Activated T-helper 1 cell treated with anti-CD3 and anti-CD28 coated beads, Interleukin-12 subunit alpha, Interleukin-12 subunit beta, Interleukin-2, Interleukin-4 antibody, amounts not matched to agents 30 ng/mL and 10 ng/mL and 1 ng/mL, durations not matched to agents 14 hours and 24 hours and 36 hours (primary cell): Measurements from ENCODE around the gene ZNF439. TPM values are rescaled to one million over a fixed set of nuclear protein-coding genes. Genes with fewer than 3 reads are reported as not detected.
"Not testable (repeated sequence)": the region's sequence is repeated elsewhere in the genome, so short reads cannot be mapped to it uniquely, and the experiment has no call there.

Source experiments
- DNase-seq: peaks from one replicate; pipeline ENCODE4 v3.0.0; 2021; ENCODE audit warnings: low spot score
- H3K27ac Mint-ChIP-seq: one replicate; pipeline ENCODE4 v1.8.0; 2021; ENCODE audit warnings: mild to moderate bottlenecking, mixed read lengths
- H3K27me3 Mint-ChIP-seq: one replicate; pipeline ENCODE4 v1.8.0; 2022; ENCODE audit warnings: mild to moderate bottlenecking, moderate library complexity, mixed read lengths; ENCODE audit not compliant: insufficient read depth
- H3K36me3 Mint-ChIP-seq: one replicate; pipeline ENCODE4 v1.8.0; 2021; ENCODE audit warnings: low read depth, mixed read lengths
- H3K4me1 Mint-ChIP-seq: one replicate; pipeline ENCODE4 v1.8.0; 2021; ENCODE audit warnings: low read depth, mixed read lengths
- H3K4me3 Mint-ChIP-seq: one replicate; pipeline ENCODE4 v1.8.0; 2021; ENCODE audit warnings: mild to moderate bottlenecking, moderate library complexity, mixed read lengths
- H3K9me3 Mint-ChIP-seq: one replicate; pipeline ENCODE4 v1.8.0; 2021; ENCODE audit warnings: mixed read lengths
- intact Hi-C: fragments of 100-400 bp; cut with micrococcal nuclease; formaldehyde crosslinking; loops from one replicate; pipeline ENCODE4 v1.15.1; 2024
- total RNA-seq: library from RNA; stranded (reverse); gene quantifications from 2 replicates; pipeline ENCODE4 v1.2.3, GENCODE V29; 2022

ZNF439 gene
- 3.3 and 3.6 TPM in 2 replicates for total RNA-seq

GRCh38 chr19:11848594-11849469 is at the start of gene ZNF439:
TSS of gene ZNF439 (plus strand) at chr19:11848726. CDS start at chr19:11848868, 142 bp downstream.
- Mint-ChIP-seq H3K4me3 (peak within 1 kb of the TSS; percentile 75), H3K4me1 (peaks cover 15% of the 10 kb centered on the region), H3K9me3 (peaks cover 45% of the 10 kb centered on the region), H3K36me3 (peaks cover 18% of the 10 kb centered on the region), H3K27ac (peak within 1 kb of the TSS; percentile 73), H3K27me3 (no peaks in the 10 kb centered on the region)
- intact Hi-C loops, result loop anchor here (1.0 kb wide), 1 partner anchor 35 kb away; the partner anchor contains the start of gene ZNF440
- peak; percentile 76 for DNase-seq

GRCh38 chr19:11806354-11807098 is 42.0 kb upstream of the ZNF439 start:
- peaks cover 1% of the 10 kb centered on the region for H3K27me3 Mint-ChIP-seq
- DNase-seq, result no peak
- peaks cover 61% of the 10 kb centered on the region for H3K9me3 Mint-ChIP-seq
- no peaks in the 10 kb centered on the region for H3K4me1 Mint-ChIP-seq
- H3K4me3 Mint-ChIP-seq, result no peak overlapping the region
- intact Hi-C loops, result no loop called here
- H3K36me3 Mint-ChIP-seq, result peaks cover 2% of the 10 kb centered on the region
- no peak overlapping the region for H3K27ac Mint-ChIP-seq

GRCh38 chr19:11807099-11807380 is 41.5 kb upstream of the ZNF439 start:
- H3K4me1 Mint-ChIP-seq, result no peaks in the 10 kb centered on the region
- H3K4me3 Mint-ChIP-seq, result no peak overlapping the region
- intact Hi-C loops, result no loop called here
- H3K27me3 Mint-ChIP-seq, result peaks cover 1% of the 10 kb centered on the region
- no peak overlapping the region for H3K27ac Mint-ChIP-seq
- peaks cover 59% of the 10 kb centered on the region for H3K9me3 Mint-ChIP-seq
- peaks cover 2% of the 10 kb centered on the region for H3K36me3 Mint-ChIP-seq
- DNase-seq, result no peak

GRCh38 chr19:11813703-11814028 is 34.9 kb upstream of the ZNF439 start:
- Mint-ChIP-seq H3K9me3 (peaks cover 42% of the 10 kb centered on the region), H3K27me3 (peaks cover 1% of the 10 kb centered on the region), H3K4me1 (peaks cover 13% of the 10 kb centered on the region), H3K27ac (peak overlapping the region; percentile 69), H3K36me3 (peaks cover 16% of the 10 kb centered on the region), H3K4me3 (peak overlapping the region; percentile 88)
- intact Hi-C loops, result loop anchor here (1.0 to 2.0 kb wide), 7 partner anchors 15 to 327 kb away; partner anchors contain the start of genes ZNF20, ZNF439, ZNF491 and ZNF700
- DNase-seq, result no peak

GRCh38 chr19:11814029-11814699 is 34.4 kb upstream of the ZNF439 start, which contains the start of gene ZNF440:
TSS of gene ZNF440 (plus strand) at chr19:11814273. CDS start at chr19:11814448, 175 bp downstream.
- intact Hi-C loops, result loop anchor here (1.0 to 2.0 kb wide), 7 partner anchors 16 to 326 kb away; partner anchors contain the start of genes ZNF20, ZNF439, ZNF491 and ZNF700
- H3K27ac Mint-ChIP-seq, result peak within 1 kb of the TSS; percentile 69
- H3K36me3 Mint-ChIP-seq, result peaks cover 18% of the 10 kb centered on the region
- DNase-seq, result peak; percentile 84
- H3K27me3 Mint-ChIP-seq, result peaks cover 1% of the 10 kb centered on the region
- H3K4me3 Mint-ChIP-seq, result peak within 1 kb of the TSS; percentile 88
- peaks cover 42% of the 10 kb centered on the region for H3K9me3 Mint-ChIP-seq
- peaks cover 13% of the 10 kb centered on the region for H3K4me1 Mint-ChIP-seq

GRCh38 chr19:11814700-11815035 is 33.9 kb upstream of the ZNF439 start:
- Mint-ChIP-seq H3K36me3 (peaks cover 18% of the 10 kb centered on the region), H3K4me1 (peaks cover 13% of the 10 kb centered on the region), H3K27me3 (peaks cover 1% of the 10 kb centered on the region), H3K27ac (no peak overlapping the region), H3K9me3 (peaks cover 42% of the 10 kb centered on the region), H3K4me3 (peak overlapping the region; percentile 88)
- DNase-seq, result no peak
- intact Hi-C loops, result loop anchor here (1.0 to 2.0 kb wide), 7 partner anchors 16 to 326 kb away; partner anchors contain the start of genes ZNF20, ZNF439, ZNF491 and ZNF700

- intact Hi-C loops, result no loop called here
- H3K27me3 Mint-ChIP-seq, result no peaks in the 10 kb centered on the region
- no peak overlapping the region for H3K27ac Mint-ChIP-seq
- H3K4me3 Mint-ChIP-seq, result no peak overlapping the region
- no peak for DNase-seq
- H3K36me3 Mint-ChIP-seq, result peaks cover 37% of the 10 kb centered on the region
- H3K9me3 Mint-ChIP-seq, result peaks cover 65% of the 10 kb centered on the region
- no peaks in the 10 kb centered on the region for H3K4me1 Mint-ChIP-seq
Observed at GRCh38 chr19:11821474-11822109, 26.9 kb upstream of the ZNF439 start.

GRCh38 chr19:11828957-11829876 is 19.3 kb upstream of the ZNF439 start:
- Mint-ChIP-seq H3K36me3 (peaks cover 67% of the 10 kb centered on the region), H3K9me3 (peaks cover 76% of the 10 kb centered on the region)
- H3K4me3 Mint-ChIP-seq, H3K4me1 Mint-ChIP-seq, H3K27me3 Mint-ChIP-seq, DNase-seq, H3K27ac Mint-ChIP-seq, intact Hi-C loops: not testable (repeated sequence)

DNA sequence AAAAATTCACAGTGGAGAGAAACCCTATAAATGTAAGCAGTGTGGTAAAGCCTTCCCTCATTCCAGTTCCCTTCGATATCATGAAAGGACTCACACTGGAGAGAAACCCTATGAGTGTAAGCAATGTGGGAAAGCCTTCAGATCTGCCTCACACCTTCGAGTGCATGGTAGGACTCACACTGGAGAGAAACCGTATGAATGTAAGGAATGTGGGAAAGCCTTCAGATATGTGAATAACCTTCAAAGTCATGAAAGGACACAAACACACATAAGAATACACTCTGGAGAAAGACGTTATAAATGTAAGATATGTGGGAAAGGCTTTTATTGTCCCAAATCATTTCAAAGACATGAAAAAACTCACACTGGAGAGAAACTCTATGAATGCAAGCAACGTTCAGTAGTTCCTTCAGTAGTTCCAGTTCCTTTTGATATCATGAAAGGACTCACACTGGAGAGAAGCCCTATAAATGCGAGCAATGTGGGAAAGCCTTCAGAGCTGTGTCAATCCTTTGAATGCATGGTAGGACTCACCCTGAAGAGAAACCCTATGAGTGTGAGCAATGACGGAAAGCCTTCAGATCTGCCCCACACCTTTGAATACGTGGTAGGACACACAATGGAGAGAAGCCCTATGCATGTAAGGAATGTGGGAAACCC is 16.1 kb upstream of the ZNF439 start:
- Mint-ChIP-seq H3K4me1 (no peaks in the 10 kb centered on the region), H3K4me3 (no peak overlapping the region), H3K27me3 (no peaks in the 10 kb centered on the region)

DNA sequence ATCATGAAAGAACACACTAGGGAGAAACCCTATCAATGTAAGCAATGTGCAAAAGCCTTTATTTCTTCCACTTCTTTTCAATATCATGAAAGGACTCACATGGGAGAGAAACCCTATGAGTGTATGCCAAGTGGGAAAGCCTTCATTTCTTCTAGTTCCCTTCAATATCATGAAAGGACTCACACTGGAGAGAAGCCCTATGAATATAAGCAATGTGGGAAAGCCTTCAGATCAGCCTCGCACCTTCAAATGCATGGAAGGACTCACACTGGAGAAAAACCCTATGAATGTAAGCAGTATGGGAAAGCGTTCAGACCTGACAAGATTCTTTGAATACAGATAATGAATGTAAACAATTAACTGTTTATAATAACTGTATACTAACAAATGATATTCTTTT is 15.0 kb upstream of the ZNF439 start:
- H3K27me3 Mint-ChIP-seq, result no peaks in the 10 kb centered on the region
- H3K9me3 Mint-ChIP-seq, result peaks cover 65% of the 10 kb centered on the region
- no peak for DNase-seq
- peaks cover 48% of the 10 kb centered on the region for H3K36me3 Mint-ChIP-seq
- no peak overlapping the region for H3K27ac Mint-ChIP-seq
- H3K4me1 Mint-ChIP-seq, result no peaks in the 10 kb centered on the region
- no peak overlapping the region for H3K4me3 Mint-ChIP-seq
- intact Hi-C loops, result no loop called here

More for the DNA sequence above, 16.1 kb upstream of the ZNF439 start:
- H3K36me3 Mint-ChIP-seq, result peaks cover 59% of the 10 kb centered on the region
- peaks cover 69% of the 10 kb centered on the region for H3K9me3 Mint-ChIP-seq
- intact Hi-C loops, result no loop called here
- no peak overlapping the region for H3K27ac Mint-ChIP-seq
- DNase-seq, result no peak

GRCh38 chr19:11835626-11836066 is 12.9 kb upstream of the ZNF439 start:
- H3K4me1 Mint-ChIP-seq, intact Hi-C loops, H3K4me3 Mint-ChIP-seq, H3K27ac Mint-ChIP-seq, H3K27me3 Mint-ChIP-seq, DNase-seq: not testable (repeated sequence)
- Mint-ChIP-seq H3K9me3 (peaks cover 67% of the 10 kb centered on the region), H3K36me3 (peaks cover 32% of the 10 kb centered on the region)
